Suprapubic skin (tissue), 4 donors: ENCODE data around the gene DNAJC5.

Experiments used
- CTCF ChIP-seq, 2 donors: fragments of 200-600 bp in 1 of 2; fragments of 450-650 bp in 1 of 2; sonication (generic) in 1 of 2; IDR thresholded peaks; one replicate each; pipeline ENCODE4 v1.5.1; 2016 to 2019; ENCODE audit warnings: antibody characterized with exemption in 2 of 2, mild to moderate bottlenecking in 1 of 2, moderate library complexity in 1 of 2
- EP300 ChIP-seq: sonication (generic); formaldehyde crosslinking; IDR thresholded peaks from one replicate; pipeline ENCODE4 v1.6.1; 2017; ENCODE audit warnings: antibody characterized with exemption
- POLR2AphosphoS5 ChIP-seq, 3 donors: sonication (generic); formaldehyde crosslinking; IDR thresholded peaks; one replicate each; pipeline ENCODE4 v1.6.1; 2017; ENCODE audit warnings: antibody characterized with exemption in 3 of 3

DNA sequence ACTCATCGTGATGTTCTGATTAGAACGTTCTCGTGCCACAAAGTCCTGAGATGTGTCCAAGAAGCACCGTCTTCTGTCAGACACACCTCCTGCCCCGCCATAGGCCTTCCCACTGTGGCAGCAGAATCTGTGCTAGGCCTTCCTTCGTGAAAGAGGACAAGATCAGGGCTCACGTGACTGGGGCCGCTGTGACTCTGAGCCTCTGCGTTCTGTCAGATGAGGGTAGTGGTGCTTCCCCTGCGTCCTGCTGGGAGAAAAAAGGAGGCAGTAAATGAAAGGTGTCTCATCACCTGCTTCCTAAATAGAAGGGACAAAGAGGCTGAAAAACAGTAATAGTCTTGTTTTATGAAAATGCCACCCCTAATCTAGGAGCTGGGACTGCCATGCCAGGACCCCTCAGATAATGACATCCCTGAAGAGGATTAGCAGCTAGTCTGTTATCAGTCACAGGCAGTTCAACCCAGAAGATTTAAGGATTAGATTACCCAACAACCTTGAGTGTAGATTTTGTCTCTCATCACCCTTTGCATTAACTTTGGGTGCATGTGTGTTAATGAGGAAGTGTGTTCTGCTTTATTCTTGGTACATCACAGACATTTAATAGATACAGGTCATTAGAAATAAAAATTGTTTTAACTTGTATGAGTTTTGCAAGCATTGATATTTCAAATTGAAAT is 4.1 kb downstream of the DNAJC5 start:
- TF ChIP-seq CTCF (IDR thresholded peaks at IDR 0.05) (no peak), POLR2AphosphoS5 (IDR thresholded peaks at IDR 0.05) (no peak), EP300 (no peak)
